Left ventricle myocardium superior (tissue), 1 donor: ENCODE data around the gene SAV1. TPM values are rescaled to one million over a fixed set of nuclear protein-coding genes. Genes with fewer than 3 reads are reported as not detected.
"Not testable (repeated sequence)": the region's sequence is repeated elsewhere in the genome, so short reads cannot be mapped to it uniquely, and the experiment has no call there.

ENCODE experiments used
- ATAC-seq: fragments of 200-7000 bp; cut with Tn5 transposase; one replicate; pipeline ENCODE4 v1.9.1; 2020; ENCODE audit warnings: mild to moderate bottlenecking, moderate library complexity
- DNase-seq: peaks from one replicate; pipeline ENCODE4 v3.0.0-alpha.2; 2020
- intact Hi-C: fragments of 100-400 bp; cut with micrococcal nuclease; formaldehyde crosslinking; loops from one replicate; pipeline ENCODE4 v1.11.0; 2022
- long read RNA-seq: library from polyadenylated mRNA; unstranded; transcript quantifications from one replicate; pipeline ENCODE4 v2.0.0, GENCODE V29; 2021
- total RNA-seq: library from RNA; stranded (reverse); fragmentation: NEBNext Ultra II Directional; extraction: Animal tissue kit (Norgen Biotek cat#: 25700); gene quantifications from one replicate; pipeline ENCODE4 v1.2.1, GENCODE V29; 2021
- donor health status: DM: no; HTN: yes; CAD: no; lungs with severe emphysema.

SAV1 gene
- total RNA-seq, result 26.2 TPM
- long read RNA-seq, transcript SAV1-201 (5 exons, 3,063 nt), result major isoform, 61 of 67 reads
- long read RNA-seq, partial matches to known transcripts, result 4 of 67 reads
- long read RNA-seq, other reads (novel, unspliced or antisense), result 2 of 67 reads

DNA sequence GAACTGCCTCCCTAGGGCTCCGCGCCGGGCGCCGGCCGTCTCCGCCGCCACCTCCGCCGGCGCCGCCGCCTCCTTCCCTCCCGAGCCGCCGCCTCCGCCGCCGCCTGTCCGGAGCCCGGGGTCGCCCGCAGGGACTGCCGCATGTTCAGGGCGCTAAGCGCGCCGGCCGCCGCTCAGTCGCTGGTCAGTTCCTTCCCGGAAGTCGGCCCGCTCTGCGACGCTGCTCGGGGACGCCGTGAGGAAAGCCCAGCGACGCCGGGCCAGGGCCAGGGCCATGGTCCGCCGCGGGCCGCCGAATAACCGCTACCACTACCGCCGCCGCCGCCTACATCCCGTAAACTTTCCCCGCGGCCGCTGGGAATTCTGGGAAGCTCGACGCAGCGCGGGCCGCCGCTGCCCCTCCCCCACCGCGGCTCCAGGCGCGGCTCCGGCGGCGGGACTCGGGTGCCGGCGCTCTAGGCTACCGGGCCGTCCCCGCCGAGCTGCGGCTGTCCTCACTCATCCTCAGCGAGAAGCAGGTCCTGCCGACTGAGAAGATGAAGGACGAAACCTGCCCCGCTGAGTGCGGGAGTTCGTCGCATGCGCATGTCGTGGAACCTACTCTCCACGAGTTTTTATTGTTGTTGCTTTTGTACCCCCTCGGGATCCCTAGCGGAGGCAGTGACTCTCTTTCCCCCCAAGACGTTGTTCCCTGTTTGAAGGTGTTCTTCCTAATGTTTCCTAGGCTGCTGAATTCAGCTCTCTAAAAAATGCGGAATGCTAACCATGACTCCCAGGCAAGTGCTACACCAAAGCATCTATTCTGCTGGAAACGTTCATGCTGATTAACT is at the start of gene SAV1:
SAV1 (minus strand) TSS at position 311 of the 830 bp plus-strand sequence. CDS start 339 bp downstream, outside the sequence.
- intact Hi-C loops, result no loop called here
- ATAC-seq (peak; percentile 97), DNase-seq (peak; percentile 93)

DNA sequence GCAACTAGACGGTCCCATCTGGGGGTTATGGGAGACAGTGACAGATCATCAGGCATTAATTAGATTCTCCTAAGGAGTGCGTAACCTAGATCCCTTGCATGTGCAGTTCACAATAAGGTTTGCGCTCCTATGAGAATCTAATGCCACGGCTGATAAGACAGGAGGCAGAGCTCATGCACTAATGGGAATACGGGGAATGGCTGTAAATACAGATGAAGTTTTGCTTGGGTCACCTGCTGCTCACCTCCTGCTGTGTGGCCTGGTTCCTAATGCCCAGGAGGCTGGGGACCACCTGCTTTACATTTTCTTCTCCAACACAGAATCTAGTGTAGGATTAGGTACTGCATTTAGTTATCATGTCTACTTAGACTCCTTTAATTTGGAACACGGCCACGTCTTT is 49.7 kb upstream of the SAV1 start:
- no peak for DNase-seq

DNA sequence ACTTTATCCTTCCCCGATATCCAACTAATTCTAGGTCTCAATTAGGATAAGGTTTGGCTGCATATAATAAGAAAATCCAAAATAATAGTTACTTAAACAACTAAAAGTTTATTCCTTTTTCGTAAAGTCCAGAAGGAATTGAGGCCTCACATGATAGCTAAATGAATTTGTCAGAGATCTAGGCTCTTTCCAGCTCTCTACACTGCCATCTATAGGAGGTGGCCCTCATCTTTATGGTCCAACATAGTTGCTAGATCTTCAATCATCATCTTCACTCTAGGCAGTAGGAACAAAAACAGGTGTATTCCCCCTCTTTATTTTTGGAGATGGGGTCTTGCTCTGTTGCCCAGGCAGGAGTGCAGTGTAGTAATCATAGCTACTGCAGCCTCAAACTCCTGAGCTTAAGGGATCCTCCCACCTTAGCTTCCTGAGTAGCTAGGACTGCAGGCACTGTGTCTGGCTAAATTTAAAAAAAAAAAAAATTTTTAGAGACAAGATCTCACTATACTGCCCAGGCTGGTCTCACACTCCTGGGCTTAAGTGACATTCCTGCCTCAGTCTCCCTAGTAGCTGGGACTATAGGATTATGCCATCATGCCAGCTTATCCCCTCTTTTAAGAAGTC is 46.5 kb upstream of the SAV1 start:
- DNase-seq (no peak), ATAC-seq (no peak)
- intact Hi-C loops, result no loop called here

More for the DNA sequence above, 49.7 kb upstream of the SAV1 start:
- ATAC-seq, result no peak
- intact Hi-C loops, result no loop called here

DNA sequence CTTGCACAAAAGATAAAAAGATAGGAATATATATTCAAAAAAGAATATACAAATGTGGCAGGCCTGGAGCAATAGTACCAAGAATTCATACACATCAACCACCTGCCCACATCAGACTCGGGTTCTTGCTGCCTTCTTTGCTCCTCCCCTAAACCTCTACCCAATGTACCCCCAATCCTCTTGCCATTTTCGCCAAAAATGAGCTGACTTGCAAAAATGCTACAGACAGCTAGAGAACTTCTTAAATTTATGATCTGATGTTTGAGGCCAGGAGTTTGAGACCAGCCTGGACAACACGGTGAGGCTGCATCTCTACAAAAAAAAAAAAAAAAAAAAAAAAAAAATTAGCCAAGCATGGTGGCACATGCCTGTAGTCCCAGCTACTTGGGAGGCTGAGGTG is 42.9 kb upstream of the SAV1 start:
- DNase-seq (no peak), ATAC-seq (no peak)
- intact Hi-C loops, result no loop called here

DNA sequence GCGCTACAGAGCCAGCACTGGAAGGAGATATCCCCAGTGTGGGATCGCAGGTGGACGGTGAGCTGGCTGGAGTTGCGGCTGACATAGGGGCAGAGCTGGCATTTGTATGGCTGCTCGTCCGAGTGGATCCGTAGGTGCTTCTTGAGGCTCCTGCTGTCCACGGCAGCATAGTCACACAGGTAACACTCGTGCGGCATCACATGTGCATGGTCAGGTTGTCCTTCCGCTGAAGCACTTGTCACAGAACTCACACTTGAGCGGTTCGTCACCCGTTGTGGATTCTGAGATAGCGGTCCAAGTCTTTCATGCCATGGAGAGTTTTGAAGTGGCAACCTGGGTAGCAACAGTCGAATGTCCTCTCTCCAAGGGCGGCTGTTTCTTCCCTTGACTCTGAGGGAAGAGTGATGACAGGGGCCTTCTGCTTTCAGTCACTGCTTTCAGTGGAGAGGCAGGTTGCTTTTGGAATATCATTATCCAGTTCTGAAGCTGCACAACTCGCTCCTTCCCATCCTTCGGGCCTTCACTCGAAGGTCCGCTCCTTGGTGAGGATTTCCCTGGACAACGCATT is 37.0 kb upstream of the SAV1 start:
- DNase-seq (peak; percentile 33), ATAC-seq (peak; percentile 90)
- intact Hi-C loops, result no loop called here

DNA sequence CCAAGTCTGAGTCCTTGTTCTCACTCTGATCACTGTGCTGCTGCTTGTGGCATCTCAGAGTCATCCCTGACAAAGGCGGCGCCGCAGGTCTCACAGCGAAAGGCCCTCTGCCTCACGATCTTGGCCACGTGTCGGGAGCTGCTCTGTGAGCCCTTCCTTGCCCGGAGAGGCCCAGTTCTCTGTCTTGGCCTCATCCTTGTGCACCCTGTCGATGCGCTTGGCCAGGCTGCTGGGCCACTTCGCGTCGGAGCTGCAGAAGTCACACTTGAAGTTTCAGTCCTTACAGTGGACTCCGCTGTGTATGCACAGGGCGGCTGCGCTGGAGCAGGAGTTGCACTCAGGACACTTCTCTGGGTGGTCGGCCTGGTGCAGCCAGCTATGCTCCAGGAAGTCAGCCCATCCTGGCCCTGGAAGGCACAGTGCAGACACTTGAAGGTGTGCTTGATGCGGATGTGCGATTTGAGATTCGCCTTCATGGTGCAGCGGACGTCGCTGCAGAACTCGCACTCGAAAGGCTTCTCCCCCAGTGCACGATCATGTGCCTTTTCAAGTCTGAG is 36.4 kb upstream of the SAV1 start:
- ATAC-seq, result no peak
- DNase-seq, result no peak
- intact Hi-C loops, result no loop called here

DNA sequence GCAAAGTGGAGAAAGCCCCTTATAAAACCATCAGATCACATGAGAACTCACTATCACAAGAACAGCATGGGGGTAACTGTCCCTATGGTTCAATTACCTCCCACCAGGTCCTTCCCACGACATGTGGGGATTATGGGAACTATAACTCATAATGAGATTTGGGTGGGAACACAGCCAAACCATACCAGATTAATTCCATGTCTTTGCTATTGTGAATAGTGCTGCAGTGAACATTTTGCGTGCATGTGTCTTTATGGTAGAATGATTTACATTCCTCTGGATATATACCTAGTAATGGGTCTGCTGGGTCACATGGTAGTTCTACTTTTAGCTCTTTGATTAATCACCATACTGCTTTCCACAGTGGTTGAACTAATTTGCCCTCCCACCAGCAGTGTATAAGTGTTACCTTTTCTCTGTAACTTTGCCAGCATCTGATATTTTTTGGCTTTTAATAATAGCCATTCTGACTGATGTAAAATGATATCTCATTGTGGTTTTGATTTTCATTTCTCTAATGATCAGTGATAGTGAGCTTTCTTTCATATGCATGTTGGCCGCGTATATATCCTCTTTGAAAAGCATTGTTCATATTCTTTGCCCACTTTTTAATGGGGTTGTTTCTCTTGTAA is 29.7 kb upstream of the SAV1 start:
- intact Hi-C loops, result no loop called here
- DNase-seq, result no peak
- no peak for ATAC-seq

DNA sequence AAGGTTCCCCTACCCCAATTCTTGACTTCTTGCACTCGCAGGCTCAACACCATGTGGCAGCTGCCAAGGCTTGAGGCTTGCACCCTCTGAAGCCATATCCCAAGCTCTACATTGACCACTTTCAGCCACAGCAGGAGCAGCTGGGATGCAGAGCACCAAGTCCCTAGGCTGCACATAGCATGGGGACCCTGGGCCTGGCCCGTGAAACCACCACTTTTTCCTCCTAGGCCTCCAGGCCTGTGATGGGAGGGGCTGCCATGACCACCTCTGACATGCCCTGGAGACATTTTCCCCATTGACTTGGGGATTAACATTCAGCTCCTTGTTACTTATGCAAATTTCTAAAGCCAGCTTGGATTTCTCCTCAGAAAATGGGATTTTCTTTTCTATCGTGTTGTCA is 26.2 kb upstream of the SAV1 start:
- ATAC-seq, intact Hi-C loops, DNase-seq: not testable (repeated sequence)

DNA sequence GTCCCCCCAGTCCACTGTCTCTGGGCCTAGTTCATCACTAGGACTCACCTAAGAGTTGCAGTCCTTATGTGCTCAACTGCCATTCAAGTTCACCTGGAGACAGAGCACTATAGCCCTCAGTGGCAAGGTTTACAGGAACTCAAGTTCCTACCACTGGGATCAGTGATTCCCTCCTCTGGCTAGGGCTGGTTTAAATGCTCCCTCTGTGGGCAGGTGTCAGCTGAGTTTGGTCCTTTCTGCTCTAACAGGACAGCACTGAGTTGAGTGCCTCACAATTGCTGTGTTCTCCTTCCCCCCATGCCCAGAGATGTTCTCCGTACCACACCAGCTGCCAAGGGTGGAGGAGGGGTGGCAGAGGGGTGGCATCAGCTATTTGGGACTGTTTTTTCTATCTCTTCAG is 20.8 kb upstream of the SAV1 start:
- no peak for DNase-seq
- no peak for ATAC-seq
- intact Hi-C loops, result no loop called here

DNA sequence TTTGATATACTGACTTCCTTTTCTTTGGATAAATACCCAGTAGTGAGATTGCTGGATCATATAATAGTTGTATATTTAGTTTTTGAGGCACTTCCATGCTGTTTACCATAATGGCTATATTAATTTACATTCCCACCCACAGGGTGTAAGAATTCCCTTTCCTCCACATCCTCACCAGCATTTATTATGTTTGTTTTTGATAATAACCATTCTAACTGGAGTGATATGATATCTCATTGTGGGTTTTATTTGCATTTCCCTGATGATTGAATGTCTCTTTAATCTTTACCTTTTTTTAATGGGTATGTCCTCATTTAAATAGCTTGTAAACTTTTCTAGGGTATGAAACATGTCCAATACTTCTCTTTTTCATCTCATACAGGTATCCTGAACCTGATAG is 11.6 kb upstream of the SAV1 start:
- no peak for ATAC-seq
- DNase-seq, result no peak
- intact Hi-C loops, result no loop called here

DNA sequence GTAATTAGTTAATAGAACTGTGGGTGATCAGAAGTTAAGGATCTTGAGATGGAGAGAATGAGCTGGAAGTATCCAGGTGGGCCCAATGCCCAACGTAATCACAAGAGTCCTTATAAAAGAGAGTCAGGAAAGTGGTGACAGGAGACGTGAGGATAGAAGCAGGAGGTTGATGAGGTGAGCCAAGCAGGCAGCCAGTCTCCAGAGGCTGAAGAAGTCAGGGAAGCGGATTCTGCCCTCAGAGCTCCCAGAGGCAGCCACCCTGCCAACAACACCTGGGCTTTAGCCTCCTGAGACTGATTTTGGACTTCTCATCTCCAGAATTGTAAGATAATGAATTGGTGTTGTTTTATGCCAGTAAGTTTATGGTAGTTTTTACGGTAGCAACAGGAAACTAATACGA is 10.1 kb upstream of the SAV1 start:
- no peak for ATAC-seq
- intact Hi-C loops, result no loop called here
- no peak for DNase-seq

DNA sequence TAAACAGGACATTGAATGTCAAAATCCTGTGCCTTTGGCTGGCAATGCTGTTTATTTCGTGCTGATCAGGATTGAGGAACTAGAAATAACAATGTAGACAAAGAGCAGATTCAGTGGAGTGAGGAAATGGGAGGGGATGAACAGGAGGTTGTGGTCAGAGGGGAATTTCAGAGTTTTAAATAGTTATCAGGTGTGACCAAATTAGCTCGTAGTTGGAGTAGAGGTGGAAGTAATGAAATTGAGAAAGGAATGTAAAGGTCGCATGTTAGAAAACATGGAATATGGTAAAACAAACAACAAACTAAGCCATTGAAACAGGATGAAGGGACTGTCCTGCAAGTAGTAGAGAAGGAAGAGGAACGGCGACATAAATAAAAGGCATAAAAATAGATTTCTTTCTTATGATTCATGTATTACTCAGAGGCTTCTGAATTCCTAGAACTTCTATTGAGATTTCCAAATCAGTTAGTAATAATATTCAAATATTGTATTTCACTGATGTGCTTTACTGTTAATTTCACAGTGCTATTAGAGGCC is 9.5 kb upstream of the SAV1 start:
- ATAC-seq (peak; percentile 40), DNase-seq (no peak)
- intact Hi-C loops, result no loop called here

DNA sequence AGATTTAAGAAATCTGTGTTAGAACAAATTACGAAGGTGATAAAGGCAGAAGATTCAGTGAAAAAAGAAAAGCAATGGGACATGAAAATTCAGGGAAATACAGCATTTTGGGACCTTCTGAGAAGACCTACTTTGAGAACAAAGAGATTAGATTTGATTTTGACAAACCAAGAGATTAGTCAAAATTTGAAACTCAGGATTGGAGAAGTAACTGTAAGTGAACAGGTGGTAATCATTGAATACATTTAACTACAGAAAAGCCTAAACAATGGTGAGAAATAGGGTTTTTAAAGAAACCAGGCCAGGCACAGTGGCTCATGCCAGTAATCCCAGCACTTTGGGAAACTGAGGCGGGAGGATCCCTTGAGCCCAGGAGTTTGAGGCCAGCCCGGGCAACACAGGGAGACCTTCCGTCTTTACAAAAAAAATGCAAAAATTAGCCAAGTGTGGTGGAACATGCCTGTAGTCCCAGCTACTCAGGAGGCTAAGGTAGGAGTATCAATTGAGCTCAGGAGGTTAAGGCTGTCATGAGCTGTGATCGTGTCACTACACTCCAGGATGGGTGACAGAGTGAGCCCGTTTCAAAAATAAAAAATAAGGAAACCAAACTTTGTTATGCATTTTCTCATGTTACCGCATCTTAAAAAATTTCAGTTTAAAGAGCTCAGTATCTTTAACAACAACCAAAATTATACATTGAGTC is 8.9 kb upstream of the SAV1 start:
- intact Hi-C loops, result no loop called here
- no peak for DNase-seq
- ATAC-seq, result no peak

DNA sequence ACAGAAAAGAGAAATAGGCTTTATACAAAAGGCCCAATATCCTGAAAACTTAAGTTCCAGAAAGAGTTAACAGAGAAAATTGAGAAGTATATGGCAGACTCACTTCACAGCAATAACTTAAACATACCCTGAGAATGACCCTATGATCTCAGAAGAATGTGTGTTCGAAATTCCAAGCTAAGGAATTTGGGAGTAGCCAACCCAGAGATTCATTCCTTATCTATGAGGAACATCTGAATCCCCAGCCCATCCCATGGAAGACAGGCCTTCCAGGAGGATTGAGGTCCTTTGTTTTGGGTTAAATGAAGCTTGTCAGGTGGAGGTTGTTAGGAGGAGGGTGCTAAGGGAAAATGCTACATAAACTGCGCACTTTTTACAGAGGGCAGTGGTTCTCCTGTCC is 7.5 kb upstream of the SAV1 start:
- DNase-seq (no peak), ATAC-seq (no peak)
- intact Hi-C loops, result no loop called here

DNA sequence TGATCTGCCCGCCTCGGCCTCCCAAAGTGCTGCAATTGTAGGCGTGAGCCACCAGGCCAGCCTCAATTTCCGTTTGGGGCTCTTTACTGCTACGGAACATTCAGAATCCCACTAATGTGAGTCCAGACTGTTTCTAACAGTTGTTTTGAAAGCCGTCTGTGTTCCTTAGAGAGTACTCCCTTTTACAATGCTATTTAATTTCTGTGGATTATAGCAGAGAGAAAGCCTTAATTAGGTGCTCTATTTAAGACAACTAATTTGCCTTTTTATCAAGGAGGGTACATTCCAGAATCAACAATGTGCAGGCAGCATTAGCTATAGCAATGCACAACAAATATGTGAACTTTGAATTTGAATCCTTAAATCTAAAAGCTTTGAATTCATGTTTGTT is 2.8 kb upstream of the SAV1 start:
- ATAC-seq (no peak), DNase-seq (no peak)
- intact Hi-C loops, result no loop called here

DNA sequence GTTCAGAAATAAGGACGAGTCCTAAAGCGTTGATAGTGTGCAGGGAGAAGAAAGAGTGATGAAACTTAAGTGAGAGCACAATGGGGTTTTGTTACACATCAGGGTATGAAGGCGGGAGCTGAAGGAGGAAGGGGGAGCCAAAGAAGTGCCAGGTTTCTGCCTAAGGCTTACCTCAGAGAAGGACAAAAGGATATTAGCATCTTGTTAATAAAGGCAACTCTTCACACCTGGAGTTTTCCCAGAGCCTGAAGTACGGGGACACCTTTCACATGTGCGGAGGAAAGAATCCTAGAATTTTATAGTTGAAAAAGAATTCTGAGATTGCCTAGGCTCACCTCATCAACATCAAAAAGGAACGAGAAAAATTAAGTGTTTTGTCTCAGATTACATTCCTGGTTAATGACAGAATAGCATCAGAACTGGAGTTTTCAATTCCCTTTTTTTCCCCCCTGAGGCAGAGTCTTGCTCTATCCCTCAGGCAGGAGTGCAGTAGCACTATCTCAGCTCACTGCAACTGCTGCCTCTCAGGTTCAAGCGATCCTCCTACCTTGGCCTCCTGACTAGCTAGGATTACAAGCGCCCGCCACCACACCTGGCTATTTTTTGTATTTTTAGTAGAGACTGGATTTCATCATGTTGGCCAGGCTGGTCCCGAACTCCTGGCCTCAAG is 2.2 kb upstream of the SAV1 start:
- DNase-seq (no peak), ATAC-seq (no peak)
- intact Hi-C loops, result no loop called here

DNA sequence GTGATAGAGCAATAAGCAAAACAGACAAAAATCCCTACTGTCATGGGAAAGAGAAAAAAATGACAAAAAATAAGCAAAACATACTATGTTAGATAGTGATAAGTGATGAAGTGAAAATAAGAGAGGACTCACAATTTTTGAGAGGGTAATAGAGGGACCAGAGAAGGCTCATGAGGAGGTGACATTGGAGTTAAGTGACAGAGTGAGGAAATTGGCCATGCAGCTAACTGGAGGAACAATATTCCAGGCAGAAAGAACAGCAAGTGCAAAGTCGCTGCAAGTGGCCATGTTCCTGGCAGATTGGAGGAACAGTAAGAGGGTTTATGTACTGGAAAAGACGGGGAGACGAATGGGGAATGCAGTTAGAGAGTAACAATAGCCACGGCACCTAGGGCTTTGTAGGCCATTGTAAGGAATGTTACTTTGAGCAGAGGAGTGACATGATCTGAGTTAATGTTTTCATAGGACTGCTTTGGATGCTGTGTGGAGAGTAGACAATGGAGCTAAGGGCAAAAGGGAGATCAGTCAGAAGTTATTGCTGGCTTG is 1.4 kb upstream of the SAV1 start:
- intact Hi-C loops, result no loop called here

DNA sequence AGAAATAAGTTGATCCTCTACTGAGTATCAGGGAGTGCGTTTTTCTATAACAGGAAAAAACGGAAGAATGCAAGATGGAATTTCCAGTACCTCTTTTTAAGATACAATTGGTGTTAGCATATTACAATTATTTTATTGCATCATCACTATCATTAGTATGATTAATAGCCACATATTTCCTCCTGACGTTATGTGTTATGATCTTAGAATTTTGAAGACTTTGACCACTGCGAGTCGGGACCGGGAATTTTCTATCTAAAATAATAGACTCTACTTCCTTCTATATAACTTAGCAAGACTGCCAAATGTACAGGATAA is 679 bp upstream of the SAV1 start:
- ATAC-seq (no peak), DNase-seq (no peak)
- intact Hi-C loops, result no loop called here

More for the DNA sequence above, 1.4 kb upstream of the SAV1 start:
- no peak for DNase-seq
- no peak for ATAC-seq
